NK-92 (cell line): ENCODE data around the gene NGDN.
"Not testable (repeated sequence)": the region's sequence is repeated elsewhere in the genome, so short reads cannot be mapped to it uniquely, and the experiment has no call there.

Experiments used
- DNase-seq: peaks from one replicate; lab custom pipeline; 2025; ENCODE audit not compliant: unreplicated experiment; lab: John Stamatoyannopoulos, UW

Gene NGDN

DNA sequence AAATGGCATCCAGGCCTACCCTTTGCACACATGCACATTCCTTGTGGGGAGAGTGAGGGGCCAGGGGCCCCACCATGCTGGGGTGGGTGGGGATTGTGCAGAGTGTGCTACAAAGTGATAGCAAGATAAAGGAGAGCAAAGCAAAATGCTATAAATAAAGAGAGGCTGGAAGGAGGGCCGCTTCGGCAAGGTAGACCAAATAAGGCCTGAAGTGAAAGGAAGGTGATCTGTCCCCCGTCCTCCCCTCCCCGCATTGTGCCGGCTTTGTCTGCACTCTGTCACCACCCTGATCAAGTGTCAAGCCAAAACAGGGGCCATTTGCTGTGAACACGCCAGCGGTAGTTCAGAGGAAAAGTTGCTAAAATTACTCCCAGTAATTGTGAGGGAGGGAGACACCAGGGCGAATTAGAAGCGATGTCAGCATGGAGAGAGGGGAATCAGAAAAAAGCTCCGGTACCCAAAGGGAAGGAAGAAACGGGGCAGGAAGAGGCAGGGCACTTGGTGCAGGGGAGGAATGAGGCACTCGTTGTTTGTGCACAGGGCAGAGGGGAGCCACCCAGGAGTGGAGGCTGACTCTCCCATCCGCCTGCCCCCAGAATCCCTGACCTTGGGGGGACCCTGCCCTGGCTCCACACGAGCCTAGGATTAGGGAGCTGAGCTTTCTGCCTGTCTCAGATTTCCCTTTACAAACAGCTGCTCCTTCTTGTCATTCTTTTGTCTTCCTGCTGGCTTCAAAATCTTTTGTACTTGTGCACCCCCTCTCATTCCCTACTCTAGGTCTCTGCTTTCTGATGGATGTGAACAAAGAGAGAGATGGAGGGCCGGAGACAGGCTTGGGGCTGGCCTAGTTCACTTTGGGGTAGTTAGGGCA is 31.2 kb upstream of the NGDN start:
- DNase-seq, result no peak

- DNase-seq, result no peak
Observed at GRCh38 chr14:23439107-23439835, 30.2 kb upstream of the NGDN start.

GRCh38 chr14:23441076-23441475 is 28.4 kb upstream of the NGDN start:
- DNase-seq, result no peak

DNA sequence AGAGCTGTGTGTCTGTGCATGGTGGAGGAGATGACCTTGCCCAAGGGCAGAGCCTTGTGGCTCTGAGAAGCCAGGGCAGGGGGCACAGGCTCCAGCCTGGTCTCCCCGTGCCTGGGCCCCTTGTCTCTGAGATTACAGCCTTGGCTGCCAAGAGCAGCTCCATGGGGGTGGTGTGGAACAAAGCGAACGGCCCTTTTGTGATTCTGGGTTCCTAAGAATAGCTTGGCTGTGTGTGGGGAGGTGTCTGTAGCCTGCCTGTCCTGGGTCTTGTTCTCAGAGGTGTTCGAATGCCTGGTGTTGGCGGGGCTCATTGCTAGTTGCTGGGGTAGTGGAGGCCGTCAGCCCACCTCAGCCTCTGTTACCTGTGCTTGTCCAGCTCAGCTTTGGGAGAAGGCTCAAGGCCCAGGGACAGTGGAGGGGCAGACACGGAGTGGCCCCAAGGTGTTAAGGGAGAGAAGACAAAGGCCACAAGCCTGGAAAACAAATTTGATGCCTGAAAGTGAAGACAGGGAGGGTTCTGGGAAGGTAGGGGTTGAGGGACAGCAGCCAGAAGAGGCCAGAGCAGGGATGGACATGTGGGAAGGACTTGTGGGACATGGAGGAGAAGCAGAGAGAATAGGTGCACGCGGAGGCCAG is 26.7 kb upstream of the NGDN start:
- no peak for DNase-seq

- DNase-seq, result no peak
Observed at GRCh38 chr14:23443411-23443812, 26.1 kb upstream of the NGDN start.

- no peak for DNase-seq
Observed at GRCh38 chr14:23443881-23444280, 25.6 kb upstream of the NGDN start.

DNA sequence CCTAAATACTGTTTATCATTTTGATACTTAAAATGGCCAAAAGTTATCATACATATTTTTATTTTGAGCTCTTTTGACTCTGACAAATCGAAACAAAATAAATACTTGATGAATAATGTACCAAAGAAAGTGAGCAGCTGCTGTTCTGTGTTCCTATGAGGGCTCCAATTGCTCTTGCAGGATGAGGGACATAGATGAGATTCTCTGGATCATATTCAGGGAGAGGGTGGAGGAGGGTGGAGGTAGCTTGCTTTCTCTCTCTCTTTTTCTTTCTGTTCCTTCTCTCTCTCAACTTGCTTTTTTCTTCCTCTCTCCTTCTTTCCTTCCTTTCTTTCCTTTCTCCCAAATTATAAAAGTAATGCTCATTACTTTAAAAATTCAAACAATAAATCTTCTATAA is 25.2 kb upstream of the NGDN start:
- DNase-seq, result no peak

DNA sequence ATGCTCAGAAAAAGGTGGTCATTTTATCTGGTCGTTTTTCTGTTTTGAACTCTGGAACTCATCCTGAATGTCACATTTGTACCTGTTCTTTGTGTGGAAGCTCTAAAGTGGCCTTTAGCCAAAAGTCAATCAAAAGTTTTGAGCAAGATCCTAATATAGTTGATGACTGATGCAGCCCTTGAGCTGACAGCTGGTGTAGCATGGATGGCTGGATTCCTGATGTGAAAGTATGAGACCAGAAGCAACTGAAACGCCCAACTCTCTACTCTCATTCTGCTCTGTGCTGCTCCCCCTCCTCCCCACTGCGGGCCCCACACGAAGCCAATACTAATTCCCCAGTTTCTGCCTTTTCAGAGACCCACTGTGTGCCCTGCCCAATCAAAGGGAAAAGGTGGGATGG is 23.7 kb upstream of the NGDN start:
- no peak for DNase-seq

DNA sequence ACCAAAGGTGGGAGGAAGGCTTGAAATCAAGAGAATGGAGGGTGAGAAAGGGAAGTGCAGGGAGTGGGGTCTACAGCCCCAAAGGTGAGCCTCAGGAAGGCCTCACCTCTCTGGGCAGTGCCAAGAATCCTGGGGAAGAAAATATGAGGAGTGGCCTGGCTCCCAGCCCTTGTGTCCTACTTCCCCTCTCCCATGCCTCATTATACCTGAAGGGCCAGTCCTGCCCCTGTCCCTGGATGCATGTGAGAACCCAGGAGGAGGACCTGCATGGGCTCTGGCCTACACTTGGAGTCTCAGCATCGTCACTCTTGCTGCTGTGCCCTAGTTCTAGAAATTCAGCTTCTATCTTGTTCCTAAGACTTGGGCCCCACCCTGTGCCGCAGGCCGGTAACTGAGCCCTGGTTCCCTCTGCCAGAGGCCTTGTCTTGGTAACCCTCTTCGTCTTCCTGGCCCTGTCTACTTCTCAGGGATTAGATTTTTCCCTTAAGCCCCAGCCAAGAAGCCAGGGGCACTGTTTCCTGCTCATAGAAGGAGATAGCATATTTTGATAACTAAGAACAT is 23.1 kb upstream of the NGDN start:
- DNase-seq, result no peak

DNA sequence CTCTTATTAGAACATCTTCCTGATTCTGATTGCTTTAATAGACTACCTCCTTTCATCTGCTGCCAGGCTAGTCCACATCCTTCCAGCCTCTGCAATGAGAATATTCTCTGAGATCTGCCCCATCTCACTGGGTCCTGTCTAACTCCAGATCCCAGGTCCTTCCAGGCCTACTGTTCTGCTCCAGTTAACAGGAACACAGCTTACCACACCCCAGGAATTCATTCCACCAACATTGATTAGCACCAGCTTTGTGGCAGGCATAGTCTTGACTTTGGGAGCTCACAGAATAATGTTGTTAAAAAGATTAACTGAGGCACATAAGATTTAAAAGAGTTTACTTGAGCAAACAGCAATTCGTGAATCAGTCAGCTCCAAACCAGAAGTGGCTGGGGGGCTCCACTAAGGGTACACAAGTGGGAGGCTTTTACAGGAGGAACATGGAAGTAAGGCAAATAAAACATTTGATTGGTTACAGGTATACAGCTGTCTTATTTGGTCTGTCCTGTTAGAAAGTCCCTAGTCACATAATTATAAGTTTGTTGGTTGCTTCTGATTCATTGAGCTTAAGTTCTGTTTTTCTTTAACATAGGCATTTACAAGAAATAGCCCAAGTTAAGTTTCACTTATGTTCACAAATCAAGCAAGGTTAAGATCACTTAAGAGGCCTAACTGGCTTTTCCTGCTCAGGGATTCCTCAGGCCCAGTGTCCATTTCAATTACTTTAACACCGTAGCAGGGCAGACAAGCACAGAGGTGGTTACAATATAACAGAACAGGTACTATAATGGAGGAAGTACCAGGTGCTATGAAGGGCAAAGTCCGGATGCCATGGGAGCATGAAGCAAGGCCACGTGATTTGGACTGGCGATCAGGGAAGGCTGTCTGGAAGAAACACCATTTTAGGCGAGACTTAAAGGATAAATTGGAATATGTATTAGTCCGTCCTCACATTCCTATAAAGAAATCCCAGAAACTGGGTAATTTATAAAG is 21.8 kb upstream of the NGDN start:
- DNase-seq, result no peak

DNA sequence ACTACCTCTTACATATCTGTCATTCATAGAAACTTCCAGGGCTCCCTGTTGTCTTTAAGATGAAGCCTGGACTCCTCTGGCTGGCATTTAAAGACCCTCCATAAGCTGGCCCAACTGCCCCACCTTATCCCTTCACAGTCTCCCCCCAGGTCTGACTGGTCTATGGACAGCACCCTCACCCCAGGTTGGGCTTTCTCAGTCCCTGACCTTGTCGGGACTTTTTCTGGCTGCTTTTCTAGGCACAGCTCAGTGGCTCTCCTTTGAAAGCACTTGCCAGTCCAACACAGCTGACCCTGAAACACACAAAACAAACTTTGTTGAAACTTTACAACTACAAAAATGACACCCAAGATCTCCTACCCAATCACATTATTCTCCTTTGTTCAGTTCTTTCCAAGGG is 20.2 kb upstream of the NGDN start:
- no peak for DNase-seq

- no peak for DNase-seq
Observed at GRCh38 chr14:23450379-23450778, 19.1 kb upstream of the NGDN start.

DNA sequence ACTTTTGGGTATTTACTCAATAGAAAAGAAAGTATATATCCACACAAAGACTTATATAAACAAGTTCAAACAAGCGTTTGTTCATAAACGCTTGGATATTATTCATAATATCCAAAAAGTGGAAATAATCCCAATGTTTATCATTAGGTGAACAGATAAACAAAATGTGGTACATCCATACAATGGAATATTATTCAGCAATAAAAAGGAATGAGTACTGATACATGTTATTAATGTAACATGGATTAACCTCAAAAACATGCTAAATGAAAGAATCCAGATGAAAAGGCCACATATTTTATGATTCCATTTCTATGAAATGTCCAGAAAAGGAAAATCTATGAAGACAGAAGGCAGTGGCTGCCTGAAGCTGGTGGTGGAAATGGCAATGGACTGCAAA is 17.3 kb upstream of the NGDN start:
- DNase-seq, result no peak

- no peak for DNase-seq
Observed at GRCh38 chr14:23454445-23454856, 15.1 kb upstream of the NGDN start.

- DNase-seq, result not testable (repeated sequence)
Observed at GRCh38 chr14:23456883-23457586, 12.5 kb upstream of the NGDN start.

DNA sequence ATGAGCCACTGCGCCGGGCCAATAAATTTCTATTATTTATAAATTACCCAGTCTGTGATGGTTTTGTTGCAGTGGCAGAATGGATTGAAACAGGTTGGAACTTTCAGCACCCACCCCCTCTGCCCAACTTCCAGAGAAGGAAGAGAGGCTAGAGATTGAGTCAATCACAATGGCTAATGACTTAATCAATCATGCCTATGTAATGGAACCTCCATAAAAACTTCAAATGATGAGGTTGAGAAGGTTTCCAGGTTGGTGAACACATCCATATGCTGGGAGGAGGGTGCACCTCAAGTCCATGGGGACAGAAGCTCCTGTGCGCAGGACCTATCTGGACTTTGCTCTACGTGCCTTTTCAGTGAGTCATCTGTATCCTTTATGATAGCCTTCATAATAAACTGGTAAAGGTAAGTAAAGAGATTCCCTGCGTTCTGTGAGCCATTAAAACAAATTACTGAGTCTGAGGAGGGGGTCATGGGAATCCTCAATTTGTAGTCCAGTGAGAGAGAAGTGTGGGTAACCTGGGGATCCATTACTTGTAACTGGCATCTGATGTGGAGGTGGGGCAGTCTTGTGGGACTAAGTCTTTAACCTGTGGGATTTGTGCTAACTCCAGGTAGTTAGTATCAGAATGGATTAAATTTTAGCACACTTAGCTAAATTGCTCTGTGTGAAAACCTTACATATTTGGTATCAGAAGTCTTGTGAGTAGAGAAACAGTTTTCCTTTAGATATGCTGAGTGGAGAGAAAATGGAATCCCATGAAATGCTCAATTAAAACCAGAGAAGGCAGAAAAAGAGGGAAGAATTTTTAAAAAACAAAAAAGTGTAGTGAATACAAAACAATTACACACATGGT is 11.7 kb upstream of the NGDN start:
- DNase-seq, result no peak

DNA sequence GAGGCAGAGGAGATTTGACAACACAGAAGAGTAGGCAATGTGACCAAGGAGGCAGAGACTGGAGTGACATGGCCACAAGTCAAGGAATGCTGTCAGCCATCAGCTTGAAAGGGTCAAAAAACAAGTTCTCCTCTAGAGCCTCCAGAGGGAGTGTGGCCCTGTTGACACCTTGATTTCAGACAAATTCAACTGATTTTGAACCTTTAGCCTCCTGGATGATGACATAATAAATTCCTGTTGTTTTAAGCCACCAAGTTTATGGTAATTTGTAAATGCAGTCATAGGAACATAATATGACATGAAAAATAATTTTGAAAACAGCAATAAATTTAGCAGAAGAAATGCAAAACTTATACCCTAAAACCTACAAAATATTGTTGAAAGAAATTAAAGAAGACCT is 8.5 kb upstream of the NGDN start:
- no peak for DNase-seq

DNA sequence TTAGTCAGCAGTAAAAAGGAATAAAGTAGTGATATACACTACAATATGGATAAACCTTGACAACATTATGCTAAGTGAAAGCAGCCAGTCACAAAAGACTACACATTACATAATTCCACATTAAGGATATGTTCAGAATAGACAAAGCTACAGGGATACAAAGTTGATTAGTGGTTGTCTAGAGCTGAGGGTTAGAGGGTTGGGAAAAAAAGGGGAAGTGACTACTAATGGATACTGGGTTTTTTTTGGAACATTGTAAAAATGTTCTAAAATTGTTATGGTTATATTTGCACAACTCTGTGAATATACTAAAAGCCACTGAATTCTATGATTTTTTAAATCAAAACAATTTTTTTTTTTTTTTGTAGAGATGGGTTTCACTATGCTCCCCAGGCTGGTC is 4.8 kb upstream of the NGDN start:
- no peak for DNase-seq

DNA sequence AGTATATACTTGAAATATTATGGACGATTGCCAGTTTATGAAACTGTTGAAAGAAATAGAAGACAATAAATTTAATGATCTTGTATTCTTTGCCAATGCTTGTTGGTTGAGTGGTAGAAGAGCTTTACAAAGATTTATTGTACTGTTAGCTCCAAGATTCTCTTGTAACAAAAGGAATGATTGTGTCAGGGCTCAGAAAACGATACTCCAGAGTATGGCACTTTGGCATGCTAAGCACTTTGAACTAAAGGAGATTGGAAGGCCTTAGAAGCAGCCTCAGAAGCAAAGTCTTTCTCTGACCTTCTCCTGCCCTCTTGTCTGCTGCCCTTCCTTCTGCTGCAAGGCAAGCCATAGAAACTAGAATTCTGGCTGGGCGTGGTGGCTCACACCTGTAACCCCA is 4.2 kb upstream of the NGDN start:
- no peak for DNase-seq
